C4-2B (cell line): ENCODE results near the gene ACVR1.

Source experiments
- ZFX ChIP-seq: fragments of 450-650 bp; IDR thresholded peaks from 2 replicates; pipeline ENCODE4 v1.6.1; 2017
- TF ChIP-seq, protein P1 (sequence below): fragments of 450-650 bp; conservative IDR thresholded peaks from 2 replicates; pipeline ENCODE4 v1.5.1; 2017; ENCODE audit warnings: mild to moderate bottlenecking

DNA sequence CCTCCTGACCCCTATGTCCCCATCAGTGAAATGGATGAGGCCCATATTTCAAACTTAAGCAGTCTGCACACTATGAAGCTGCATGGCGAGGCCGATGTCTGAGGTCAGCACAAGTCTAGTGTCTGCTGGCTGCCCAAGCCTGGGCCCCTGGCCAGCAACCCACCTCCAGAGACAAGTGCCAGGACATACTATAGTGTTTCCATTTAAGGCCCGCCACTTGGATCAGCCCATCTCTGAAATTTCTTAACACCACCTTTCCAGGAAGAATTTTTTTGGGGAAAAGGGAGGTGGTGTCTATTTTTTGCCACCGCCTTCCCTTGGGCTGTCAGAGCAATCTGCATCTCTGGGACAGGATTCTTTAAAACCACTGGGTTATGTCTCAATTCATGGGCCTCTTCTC, 1.8 kb downstream of the ACVR1 start:
- TF ChIP-seq, protein P1, sequence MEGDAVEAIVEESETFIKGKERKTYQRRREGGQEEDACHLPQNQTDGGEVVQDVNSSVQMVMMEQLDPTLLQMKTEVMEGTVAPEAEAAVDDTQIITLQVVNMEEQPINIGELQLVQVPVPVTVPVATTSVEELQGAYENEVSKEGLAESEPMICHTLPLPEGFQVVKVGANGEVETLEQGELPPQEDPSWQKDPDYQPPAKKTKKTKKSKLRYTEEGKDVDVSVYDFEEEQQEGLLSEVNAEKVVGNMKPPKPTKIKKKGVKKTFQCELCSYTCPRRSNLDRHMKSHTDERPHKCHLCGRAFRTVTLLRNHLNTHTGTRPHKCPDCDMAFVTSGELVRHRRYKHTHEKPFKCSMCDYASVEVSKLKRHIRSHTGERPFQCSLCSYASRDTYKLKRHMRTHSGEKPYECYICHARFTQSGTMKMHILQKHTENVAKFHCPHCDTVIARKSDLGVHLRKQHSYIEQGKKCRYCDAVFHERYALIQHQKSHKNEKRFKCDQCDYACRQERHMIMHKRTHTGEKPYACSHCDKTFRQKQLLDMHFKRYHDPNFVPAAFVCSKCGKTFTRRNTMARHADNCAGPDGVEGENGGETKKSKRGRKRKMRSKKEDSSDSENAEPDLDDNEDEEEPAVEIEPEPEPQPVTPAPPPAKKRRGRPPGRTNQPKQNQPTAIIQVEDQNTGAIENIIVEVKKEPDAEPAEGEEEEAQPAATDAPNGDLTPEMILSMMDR = no peak
- TF ChIP-seq ZFX = no peak
